ENCODE results near the gene STK38. TPM values are rescaled to one million over a fixed set of nuclear protein-coding genes. Genes with fewer than 3 reads are reported as not detected.

Gene STK38
- total RNA-seq, 1 donor from 2014 or later: 22.3 TPM

GRCh38 chr6:36508532-36508931 is 38.7 kb downstream of the STK38 start:
- DNase-seq (ENCODE audit: low read depth): no peak
- H3K36me3 ChIP-seq (ENCODE audit: control insufficient read depth, insufficient read depth, low read length): peaks cover 6% of the 10 kb centered on the region
- TF ChIP-seq, protein P1, sequence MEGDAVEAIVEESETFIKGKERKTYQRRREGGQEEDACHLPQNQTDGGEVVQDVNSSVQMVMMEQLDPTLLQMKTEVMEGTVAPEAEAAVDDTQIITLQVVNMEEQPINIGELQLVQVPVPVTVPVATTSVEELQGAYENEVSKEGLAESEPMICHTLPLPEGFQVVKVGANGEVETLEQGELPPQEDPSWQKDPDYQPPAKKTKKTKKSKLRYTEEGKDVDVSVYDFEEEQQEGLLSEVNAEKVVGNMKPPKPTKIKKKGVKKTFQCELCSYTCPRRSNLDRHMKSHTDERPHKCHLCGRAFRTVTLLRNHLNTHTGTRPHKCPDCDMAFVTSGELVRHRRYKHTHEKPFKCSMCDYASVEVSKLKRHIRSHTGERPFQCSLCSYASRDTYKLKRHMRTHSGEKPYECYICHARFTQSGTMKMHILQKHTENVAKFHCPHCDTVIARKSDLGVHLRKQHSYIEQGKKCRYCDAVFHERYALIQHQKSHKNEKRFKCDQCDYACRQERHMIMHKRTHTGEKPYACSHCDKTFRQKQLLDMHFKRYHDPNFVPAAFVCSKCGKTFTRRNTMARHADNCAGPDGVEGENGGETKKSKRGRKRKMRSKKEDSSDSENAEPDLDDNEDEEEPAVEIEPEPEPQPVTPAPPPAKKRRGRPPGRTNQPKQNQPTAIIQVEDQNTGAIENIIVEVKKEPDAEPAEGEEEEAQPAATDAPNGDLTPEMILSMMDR (IDR thresholded peaks at IDR 0.05; ENCODE audit: insufficient read depth, low read length, poor library complexity, severe bottlenecking): no peak

DNA sequence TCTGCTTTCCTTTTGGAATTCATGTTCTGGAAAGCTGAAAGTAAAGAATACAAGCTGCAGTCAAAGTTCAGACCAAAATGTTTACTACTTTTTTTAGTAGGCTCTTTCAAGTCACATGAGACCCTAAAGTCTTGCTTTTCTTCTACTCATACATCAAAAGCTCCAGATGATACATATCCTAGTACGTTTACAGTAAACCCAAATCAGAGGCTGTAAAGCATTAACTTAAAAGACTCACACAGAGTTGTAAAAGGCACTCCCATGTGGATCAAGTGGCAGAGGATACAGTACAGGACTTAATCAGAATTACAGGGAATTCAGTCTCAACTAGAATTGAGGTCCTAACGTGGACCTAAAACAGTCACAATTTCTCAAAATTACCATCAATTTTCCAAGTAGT is 40.7 kb downstream of the STK38 start:
- TF ChIP-seq, protein P1 (IDR thresholded peaks at IDR 0.05; ENCODE audit: insufficient read depth, low read length, poor library complexity, severe bottlenecking): no peak
- Histone ChIP-seq H3K36me3 (ENCODE audit: control insufficient read depth, insufficient read depth, low read length) (peaks cover 6% of the 10 kb centered on the region), H3K4me3 (ENCODE audit: low read depth, low read length) (no peak overlapping the region), H3K27me3 (ENCODE audit: control insufficient read depth, insufficient read depth, low read length) (no peaks in the 10 kb centered on the region)
- DNase-seq (ENCODE audit: low read depth): no peak

More at GRCh38 chr6:36508532-36508931, 38.7 kb downstream of the STK38 start:
- Histone ChIP-seq H3K4me3 (ENCODE audit: low read depth, low read length) (no peak overlapping the region), H3K27me3 (ENCODE audit: control insufficient read depth, insufficient read depth, low read length) (no peaks in the 10 kb centered on the region)

- TF ChIP-seq, protein P1 (IDR thresholded peaks at IDR 0.05; ENCODE audit: insufficient read depth, low read length, poor library complexity, severe bottlenecking): no peak
- H3K36me3 ChIP-seq (ENCODE audit: control insufficient read depth, insufficient read depth, low read length): peaks cover 6% of the 10 kb centered on the region
- H3K27me3 ChIP-seq (ENCODE audit: control insufficient read depth, insufficient read depth, low read length): no peaks in the 10 kb centered on the region
- DNase-seq (ENCODE audit: low read depth): no peak
- no peak overlapping the region for H3K4me3 ChIP-seq (ENCODE audit: low read depth, low read length)
Observed at GRCh38 chr6:36505744-36506534, 41.3 kb downstream of the STK38 start.

DNA sequence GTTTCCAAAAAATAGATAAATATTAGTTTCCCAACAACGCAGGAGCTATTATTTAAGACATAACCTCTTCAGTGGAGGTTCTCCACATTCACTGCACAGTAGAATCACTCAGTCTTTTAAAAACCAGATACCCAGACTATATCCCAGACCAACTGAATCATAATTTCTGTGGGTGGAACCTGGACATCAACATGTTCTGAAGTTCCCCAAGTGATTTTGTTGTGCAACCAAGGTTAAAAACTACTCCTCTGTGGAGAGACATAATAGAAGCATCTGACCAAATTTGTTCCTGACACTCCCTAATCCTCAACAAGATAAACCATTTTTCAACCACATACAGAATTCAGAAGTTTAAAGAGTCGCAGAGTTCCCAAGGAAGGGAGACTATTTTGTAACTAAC is 42.3 kb downstream of the STK38 start:
- peaks cover 3% of the 10 kb centered on the region for H3K36me3 ChIP-seq (ENCODE audit: control insufficient read depth, insufficient read depth, low read length)
- no peaks in the 10 kb centered on the region for H3K27me3 ChIP-seq (ENCODE audit: control insufficient read depth, insufficient read depth, low read length)
- DNase-seq (ENCODE audit: low read depth): no peak
- no peak overlapping the region for H3K4me3 ChIP-seq (ENCODE audit: low read depth, low read length)
- TF ChIP-seq, protein P1 (IDR thresholded peaks at IDR 0.05; ENCODE audit: insufficient read depth, low read length, poor library complexity, severe bottlenecking): no peak

DNA sequence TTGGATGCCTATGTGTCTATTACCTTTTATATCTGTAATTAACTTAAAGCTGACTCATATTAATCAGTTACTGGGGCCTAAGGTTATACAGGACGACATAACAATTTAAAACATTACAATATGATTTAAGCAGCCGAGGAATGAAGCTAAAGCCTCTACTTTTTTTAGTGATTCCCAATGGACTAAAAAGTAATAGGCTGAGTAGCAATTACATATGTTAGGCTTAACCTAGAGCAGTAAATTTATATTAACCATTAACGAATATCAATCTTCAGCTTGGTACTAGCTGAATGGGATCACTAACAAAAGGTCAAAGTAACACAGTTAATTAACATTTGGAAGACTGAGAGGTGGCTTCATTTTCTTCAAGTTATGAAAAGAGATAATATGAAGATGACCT is 43.1 kb downstream of the STK38 start:
- no peak overlapping the region for H3K4me3 ChIP-seq (ENCODE audit: low read depth, low read length)
- DNase-seq (ENCODE audit: low read depth): no peak
- H3K27me3 ChIP-seq (ENCODE audit: control insufficient read depth, insufficient read depth, low read length): no peaks in the 10 kb centered on the region
- H3K36me3 ChIP-seq (ENCODE audit: control insufficient read depth, insufficient read depth, low read length): peaks cover 1% of the 10 kb centered on the region
- TF ChIP-seq, protein P1 (IDR thresholded peaks at IDR 0.05; ENCODE audit: insufficient read depth, low read length, poor library complexity, severe bottlenecking): no peak

GRCh38 chr6:36501686-36502085 is 45.6 kb downstream of the STK38 start:
- Histone ChIP-seq H3K27me3 (ENCODE audit: control insufficient read depth, insufficient read depth, low read length) (no peaks in the 10 kb centered on the region), H3K36me3 (ENCODE audit: control insufficient read depth, insufficient read depth, low read length) (no peaks in the 10 kb centered on the region), H3K4me3 (ENCODE audit: low read depth, low read length) (no peak overlapping the region)
- TF ChIP-seq, protein P1 (IDR thresholded peaks at IDR 0.05; ENCODE audit: insufficient read depth, low read length, poor library complexity, severe bottlenecking): no peak
- no peak for DNase-seq (ENCODE audit: low read depth)

Measured in kidney epithelial cell (primary cell).